Sigmoid colon (tissue), 4 donors: ENCODE results near the gene TEX13D.

ENCODE experiments used
- POLR2AphosphoS5 ChIP-seq, 4 donors: sonication (generic); formaldehyde crosslinking; IDR thresholded peaks; one replicate each; pipeline ENCODE4 v1.6.1; 2017; ENCODE audit warnings: antibody characterized with exemption in 4 of 4
- TF ChIP-seq, protein P1 (sequence below), 4 experiments: fragments of 450-650 bp in 3 of 4; fragments of 200-600 bp in 1 of 4; IDR thresholded peaks; one replicate each; pipeline ENCODE4 v1.5.1; 2016 to 2019; ENCODE audit warnings: antibody characterized with exemption in 4 of 4, mild to moderate bottlenecking in 3 of 4, moderate library complexity in 2 of 4

DNA sequence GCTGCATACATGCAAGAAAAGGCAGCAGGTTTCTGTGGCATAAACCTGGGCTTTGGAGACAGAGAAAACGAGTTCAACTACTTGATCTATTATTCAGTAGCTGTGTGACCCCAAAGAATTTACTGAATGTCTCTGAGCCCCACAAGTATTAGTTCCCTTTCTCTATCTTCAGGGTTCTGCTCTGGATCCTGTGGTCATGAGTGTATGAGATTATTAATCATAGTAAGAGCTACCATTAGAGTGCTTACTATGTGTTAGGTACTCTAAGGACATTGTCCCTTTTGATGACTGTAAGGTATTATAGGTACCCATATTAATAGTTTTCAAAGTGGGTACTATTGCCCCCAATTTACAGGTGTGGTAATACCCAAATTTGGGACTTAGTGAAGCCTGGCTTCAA is 5.5 kb downstream of the TEX13D start:
- TF ChIP-seq POLR2AphosphoS5 (IDR thresholded peaks at IDR 0.05), result no peak
- TF ChIP-seq, protein P1, sequence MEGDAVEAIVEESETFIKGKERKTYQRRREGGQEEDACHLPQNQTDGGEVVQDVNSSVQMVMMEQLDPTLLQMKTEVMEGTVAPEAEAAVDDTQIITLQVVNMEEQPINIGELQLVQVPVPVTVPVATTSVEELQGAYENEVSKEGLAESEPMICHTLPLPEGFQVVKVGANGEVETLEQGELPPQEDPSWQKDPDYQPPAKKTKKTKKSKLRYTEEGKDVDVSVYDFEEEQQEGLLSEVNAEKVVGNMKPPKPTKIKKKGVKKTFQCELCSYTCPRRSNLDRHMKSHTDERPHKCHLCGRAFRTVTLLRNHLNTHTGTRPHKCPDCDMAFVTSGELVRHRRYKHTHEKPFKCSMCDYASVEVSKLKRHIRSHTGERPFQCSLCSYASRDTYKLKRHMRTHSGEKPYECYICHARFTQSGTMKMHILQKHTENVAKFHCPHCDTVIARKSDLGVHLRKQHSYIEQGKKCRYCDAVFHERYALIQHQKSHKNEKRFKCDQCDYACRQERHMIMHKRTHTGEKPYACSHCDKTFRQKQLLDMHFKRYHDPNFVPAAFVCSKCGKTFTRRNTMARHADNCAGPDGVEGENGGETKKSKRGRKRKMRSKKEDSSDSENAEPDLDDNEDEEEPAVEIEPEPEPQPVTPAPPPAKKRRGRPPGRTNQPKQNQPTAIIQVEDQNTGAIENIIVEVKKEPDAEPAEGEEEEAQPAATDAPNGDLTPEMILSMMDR (IDR thresholded peaks at IDR 0.05), result no peak
